ENCODE results near the gene BRD3OS.
A peak's percentile ranks its signal among the peaks of the same experiment; 100 is the strongest.

Gene BRD3OS

DNA sequence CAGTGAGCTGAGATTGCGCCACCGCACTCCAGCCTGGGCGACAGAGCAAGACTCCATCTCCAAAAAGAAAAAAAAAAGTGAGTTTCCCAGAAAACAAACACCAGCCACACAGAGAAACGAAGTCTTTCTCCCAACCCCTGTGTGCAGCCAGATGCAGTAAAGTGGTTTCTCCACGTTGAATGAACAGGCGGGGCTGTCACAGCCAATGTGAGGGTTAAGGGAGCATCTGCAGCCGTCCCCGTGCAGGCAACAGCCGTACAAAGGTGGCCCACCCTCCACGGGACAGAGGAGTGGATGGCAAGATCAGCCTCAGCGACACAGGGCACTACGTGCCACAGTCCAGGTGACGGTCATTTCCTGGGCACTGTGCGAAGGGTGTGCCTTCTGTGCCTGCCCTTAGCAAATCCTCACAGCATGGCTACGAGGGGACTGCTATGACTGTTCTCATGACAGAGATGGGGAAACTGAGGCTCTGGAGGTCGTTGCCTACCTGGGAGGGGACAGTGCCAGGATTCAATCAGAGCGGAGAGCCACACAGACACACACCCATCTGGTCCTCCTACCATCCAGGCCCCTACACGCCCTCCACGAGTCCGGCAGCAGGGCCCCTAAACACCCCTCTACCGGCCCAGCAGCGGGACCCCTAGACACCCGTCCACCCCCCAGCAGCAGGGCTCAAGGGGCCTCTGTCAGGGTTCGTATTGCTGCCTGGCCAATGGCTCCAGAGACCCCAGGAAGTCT, 35.5 kb upstream of the BRD3OS start:
- no peak for DNase-seq

GRCh38 chr9:133990366-133991213, 34.7 kb upstream of the BRD3OS start:
- no peak for DNase-seq

DNA sequence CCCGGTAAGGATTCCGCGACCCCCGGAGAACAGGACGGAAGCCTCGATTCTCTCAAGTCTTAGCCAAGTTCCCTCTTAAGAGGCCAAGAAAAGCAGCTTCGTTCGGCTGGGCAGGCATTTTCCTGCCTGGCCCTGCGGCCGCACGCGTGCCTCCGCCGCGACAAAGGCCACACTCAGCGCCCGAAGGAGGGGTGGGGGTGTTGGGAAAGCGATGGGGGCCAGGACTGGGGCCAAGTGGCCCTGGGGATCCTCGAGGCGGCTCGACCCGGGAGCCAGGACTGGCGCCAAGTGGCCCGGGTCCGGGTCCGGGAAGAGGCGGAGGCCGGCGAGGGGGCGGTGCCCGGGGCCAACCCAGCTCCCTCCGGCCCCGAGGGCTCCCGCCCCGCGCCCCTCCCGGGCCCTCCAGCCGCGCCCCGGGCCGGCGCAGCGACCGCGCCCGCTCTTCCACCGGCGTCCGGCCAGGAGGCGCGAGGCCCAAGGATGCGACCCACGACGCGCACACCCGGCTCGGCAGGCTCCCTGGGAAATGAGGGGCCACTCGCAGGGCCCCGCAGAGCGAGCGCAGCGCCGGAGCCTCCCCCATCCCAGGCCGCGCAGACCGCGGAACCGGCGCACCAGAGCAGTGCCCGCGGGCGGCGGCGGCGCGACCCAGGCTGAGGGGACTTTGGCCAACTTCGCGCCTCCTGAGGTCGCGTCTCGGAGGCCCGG, 33.9 kb upstream of the BRD3OS start:
- DNase-seq = no peak

GRCh38 chr9:133991964-133992779, 33.1 kb upstream of the BRD3OS start, which contains the start of gene VAV2:
Gene VAV2 (minus strand): TSS chr9:133992324. CDS start chr9:133992278, 46 bp downstream.
- DNase-seq = no peak

- DNase-seq = peak; percentile 63
These were observed 32.3 kb upstream of the BRD3OS start for GRCh38 chr9:133992780-133993634.

GRCh38 chr9:133993635-133994253, 31.5 kb upstream of the BRD3OS start:
- no peak for DNase-seq

DNA sequence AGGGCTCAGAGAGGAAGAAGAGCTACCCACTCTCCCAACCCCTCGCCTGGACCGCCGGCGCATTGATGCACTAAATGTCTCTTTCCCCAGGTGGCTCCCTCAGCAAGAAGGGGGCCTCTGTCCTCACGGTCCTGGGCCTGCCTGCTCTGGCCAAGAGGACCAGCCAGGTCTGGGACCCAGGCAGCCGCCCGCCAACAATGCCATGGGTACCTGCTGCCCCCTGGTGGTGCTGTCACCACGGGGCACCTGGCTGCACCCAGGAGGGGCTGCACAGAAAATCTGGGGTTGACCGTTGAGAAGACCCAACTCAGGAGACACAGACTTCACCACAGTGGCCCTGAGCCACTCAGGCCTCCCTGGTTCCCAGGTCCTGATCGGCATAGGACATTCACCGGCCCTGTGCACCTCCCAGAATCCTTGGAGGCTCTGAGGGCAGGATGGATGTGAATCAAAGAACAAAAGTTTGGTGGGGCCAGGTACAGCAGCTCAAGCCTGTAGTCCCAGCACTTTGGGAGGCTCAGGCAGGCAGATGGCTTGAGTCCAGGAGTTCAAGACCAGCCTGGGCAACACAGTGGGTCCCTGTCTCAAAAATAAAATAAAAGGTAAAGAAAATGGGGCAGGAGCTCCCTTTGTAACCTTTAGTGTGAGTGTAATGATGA, 30.8 kb upstream of the BRD3OS start:
- peak; percentile 69 for DNase-seq

DNA sequence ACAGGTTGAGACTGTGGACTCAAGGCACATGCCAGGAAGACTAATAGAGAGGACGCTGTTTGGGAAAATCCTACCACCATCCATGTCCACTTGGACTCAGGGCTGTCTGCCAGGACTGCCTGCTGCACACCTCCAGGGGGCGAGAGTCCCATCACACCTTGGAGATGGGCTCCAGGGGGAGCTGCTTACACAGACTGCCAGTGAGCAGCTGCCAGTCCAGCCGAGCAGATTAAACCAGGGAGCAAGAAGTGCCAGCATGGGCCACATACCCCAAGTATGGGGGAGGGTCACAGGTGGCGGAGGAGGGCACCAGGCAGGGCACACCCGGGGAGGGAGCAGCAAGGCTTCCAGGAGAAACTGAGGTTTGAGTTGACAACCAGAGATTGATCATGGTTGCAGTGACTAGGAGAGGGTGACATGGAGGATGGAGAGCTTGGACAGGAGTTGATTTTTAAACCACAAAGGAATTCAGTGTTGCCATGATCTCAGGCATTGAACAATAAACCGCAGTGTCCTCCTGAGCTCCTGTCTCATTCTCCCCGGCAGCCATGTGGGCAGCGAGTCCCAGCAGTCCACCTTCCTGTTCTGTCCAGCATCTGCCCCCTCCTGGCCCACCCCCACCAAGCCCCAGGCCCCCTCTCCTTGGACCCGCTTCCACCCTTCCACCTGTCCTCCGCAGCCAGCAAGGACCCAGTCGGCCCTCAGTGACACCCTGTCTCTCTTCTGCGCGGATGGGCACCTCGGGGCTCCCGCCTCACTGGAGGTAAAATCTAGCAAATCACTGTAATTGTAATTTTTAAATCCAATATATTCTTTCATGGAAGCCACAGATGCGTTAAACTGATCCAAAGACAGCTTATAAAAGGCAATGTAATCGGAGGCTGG, 30.0 kb upstream of the BRD3OS start:
- DNase-seq = no peak

- no peak for DNase-seq
These were observed 28.5 kb upstream of the BRD3OS start for GRCh38 chr9:133996531-133997520.

DNA sequence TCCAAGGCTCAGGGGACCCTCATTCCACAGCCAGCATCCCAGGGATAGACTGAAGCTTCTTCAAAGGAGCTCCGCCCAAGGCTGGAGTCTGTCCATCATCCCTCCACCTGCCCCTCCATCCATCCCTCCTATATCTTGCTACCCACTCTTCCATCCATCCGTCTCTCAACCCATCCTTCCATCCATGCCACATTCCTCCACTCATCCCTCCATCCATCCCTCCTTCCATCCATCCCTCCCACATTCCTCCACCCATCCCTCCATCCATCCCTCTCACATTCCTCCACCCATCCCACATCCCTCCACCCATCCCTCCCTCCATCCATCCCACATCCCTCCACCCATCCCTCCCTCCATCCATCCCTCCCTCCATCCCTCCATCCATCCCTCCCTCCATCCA, 27.7 kb upstream of the BRD3OS start:
- no peak for DNase-seq

- no peak for DNase-seq
These were observed 26.2 kb upstream of the BRD3OS start for GRCh38 chr9:133998915-133999595.

DNA sequence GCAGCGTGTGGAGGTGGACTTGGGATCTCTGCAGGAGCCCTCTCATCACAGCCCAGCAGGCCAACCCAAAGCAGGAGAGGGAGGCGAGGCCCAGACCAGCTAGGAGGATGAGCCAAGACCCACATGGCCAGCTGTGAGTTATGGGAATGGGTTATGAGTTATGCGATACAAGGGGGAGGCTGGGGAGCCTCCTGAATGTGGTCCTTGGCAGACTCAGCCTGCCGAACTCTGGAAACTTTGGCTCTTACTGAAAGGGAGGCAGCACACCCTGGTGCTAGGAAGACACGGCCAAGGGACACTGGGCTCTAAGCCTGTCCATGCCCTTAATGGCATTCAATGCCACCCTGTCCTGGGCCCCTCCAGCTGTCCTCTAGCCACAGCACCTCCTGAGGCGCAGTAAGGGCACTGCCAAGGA, 25.4 kb upstream of the BRD3OS start:
- DNase-seq = no peak

GRCh38 chr9:134002796-134003195, 22.5 kb upstream of the BRD3OS start:
- DNase-seq = no peak

DNA sequence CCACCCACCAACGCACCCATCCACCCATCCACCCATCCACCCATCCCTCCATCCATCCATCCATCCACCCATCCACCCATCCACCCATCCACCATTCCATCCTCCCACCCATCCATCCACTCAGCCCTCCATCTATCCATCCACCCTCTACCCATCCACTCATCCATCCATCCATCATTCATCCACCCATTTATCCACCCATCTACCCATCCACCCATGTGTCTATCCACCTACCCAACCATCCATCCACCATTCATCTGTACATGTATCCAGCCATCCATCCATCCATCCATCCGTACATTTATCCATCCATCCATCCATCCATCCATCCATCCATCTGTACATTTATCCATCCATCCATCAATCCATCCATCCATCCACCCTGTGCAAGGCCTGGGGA, 22.0 kb upstream of the BRD3OS start:
- DNase-seq = no peak

DNA sequence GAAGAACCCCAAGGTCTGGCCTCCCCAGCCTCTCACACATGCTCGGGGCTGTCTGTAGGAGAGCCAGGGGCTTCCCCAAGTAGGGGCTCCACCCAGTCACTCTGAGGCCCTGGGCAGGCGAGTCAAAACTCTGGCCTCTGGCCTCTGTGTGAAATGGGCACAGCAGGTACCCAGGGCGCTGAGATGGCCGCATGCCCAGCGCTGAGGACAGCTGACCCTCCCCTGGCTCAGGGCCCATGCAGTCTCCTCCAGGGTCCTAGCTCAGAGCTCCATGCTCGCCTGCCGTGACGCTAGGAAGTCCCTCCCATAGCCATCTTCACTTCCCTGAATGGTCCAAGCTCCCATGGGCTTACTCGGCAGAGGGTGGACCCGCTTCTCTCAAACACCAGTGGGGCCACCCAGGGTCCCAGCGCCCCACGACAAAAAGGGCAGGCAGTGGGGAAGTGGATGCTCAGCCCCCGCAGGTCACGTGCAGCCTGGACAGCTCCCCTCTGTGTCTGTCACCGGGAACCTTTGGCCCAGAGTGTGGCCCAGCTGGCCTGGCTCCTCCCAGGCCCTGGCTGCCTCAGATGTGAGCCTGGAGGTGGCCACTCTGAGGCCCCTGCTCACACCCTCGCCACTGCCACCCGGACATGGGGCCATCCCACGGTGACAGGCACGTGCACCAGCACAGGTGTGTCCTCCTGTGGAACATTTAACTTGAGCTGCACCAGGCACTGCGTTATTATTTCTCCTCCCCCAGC, 21.0 kb upstream of the BRD3OS start:
- DNase-seq = no peak

- DNase-seq = no peak
These were observed 20.4 kb upstream of the BRD3OS start for GRCh38 chr9:134004881-134005280.

DNA sequence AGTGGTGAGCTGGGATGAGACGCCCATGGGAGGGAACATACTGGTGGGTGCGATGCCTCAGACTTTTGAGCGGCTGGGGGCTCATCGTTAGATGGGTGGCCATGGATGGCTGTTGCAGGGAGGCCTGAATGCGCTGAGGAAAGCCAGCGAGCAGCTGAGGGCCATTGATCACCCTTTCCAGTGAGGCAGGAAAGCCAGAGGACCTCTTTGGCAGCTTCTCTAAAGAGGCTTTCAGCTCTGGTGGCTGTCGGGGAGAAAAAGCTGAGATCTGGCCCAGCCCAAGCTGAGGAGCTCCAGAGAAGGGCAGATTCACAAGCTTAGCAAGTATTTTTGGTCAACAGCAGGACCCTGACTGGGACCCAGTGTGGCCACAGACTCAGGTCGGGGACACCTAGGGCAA, 19.9 kb upstream of the BRD3OS start:
- no peak for DNase-seq
